Testis (tissue), 2 donors: ENCODE results near the gene CFAP77.

Experiments used
- CTCF ChIP-seq, 3 experiments: fragments of 450-650 bp in 2 of 3; fragments of 200-600 bp in 1 of 3; sonication (generic) in 1 of 3; IDR thresholded peaks; one replicate each; pipeline ENCODE4 v1.5.1; 2016 to 2019; ENCODE audit warnings: antibody characterized with exemption in 3 of 3, mild to moderate bottlenecking in 2 of 3, moderate library complexity in 1 of 3
- POLR2A ChIP-seq: fragments of 450-650 bp; IDR thresholded peaks from one replicate; pipeline ENCODE4 v1.6.1; 2017; ENCODE audit warnings: antibody characterized with exemption, mild to moderate bottlenecking, moderate library complexity

- TF ChIP-seq CTCF (IDR thresholded peaks at IDR 0.05) (no peak), POLR2A (no peak)
Observed at GRCh38 chr9:132440735-132441134, 30.7 kb downstream of the CFAP77 start.
